Neural cell (in vitro differentiated cells): ENCODE data around the gene CAPN12. TPM values are rescaled to one million over a fixed set of nuclear protein-coding genes. Genes with fewer than 3 reads are reported as not detected.

ENCODE experiments used
- H2AFZ ChIP-seq: fragments of 200-600, 300-800 bp; sonication (generic), shearing (Covaris generic); 2 replicates; pipeline ENCODE4 v1.6.0; 2014; ENCODE audit warnings: low read depth, mild to moderate bottlenecking, antibody characterized with exemption, low read length, moderate library complexity
- H3F3A ChIP-seq: fragments of 200-600 bp; shearing (Covaris generic); 2 replicates; pipeline ENCODE4 v1.6.1; 2016; ENCODE audit warnings: mild to moderate bottlenecking, moderate library complexity, mixed read lengths, antibody characterized with exemption, low read length; ENCODE audit not compliant: insufficient read depth, poor library complexity, severe bottlenecking
- H3K27ac ChIP-seq: fragments of 200-600, 300-800 bp; sonication (generic), shearing (Covaris generic); 2 replicates; pipeline ENCODE4 v1.5.1; 2014; ENCODE audit warnings: mild to moderate bottlenecking, low read length, moderate library complexity
- H3K27me3 ChIP-seq: fragments of 300-800, 200-600 bp; sonication (generic), shearing (Covaris generic); 2 replicates; pipeline ENCODE4 v1.6.0; 2014; ENCODE audit warnings: mild to moderate bottlenecking, low read depth, low read length, moderate library complexity; ENCODE audit not compliant: insufficient read depth
- H3K36me3 ChIP-seq: fragments of 300-800, 200-600 bp; sonication (generic), shearing (Covaris generic); 2 replicates; pipeline ENCODE4 v1.5.1; 2014; ENCODE audit warnings: mild to moderate bottlenecking, antibody characterized with exemption, low read length, moderate library complexity; ENCODE audit not compliant: insufficient read depth
- H3K4me2 ChIP-seq: fragments of 300-800, 200-600 bp; sonication (generic), shearing (Covaris generic); 2 replicates; pipeline ENCODE4 v1.6.0; 2014; ENCODE audit warnings: mild to moderate bottlenecking, low read length
- H3K4me3 ChIP-seq: fragments of 300-800, 200-600 bp; sonication (generic), shearing (Covaris generic); 2 replicates; pipeline ENCODE4 v1.5.1; 2014; ENCODE audit warnings: mild to moderate bottlenecking, low read length, moderate library complexity
- H3K79me2 ChIP-seq: fragments of 200-600 bp; shearing (Covaris generic); replicated peaks from 2 replicates; pipeline ENCODE4 v1.6.0; 2014; ENCODE audit warnings: mild to moderate bottlenecking, low read length, moderate library complexity; ENCODE audit not compliant: insufficient read depth
- H3K9ac ChIP-seq: fragments of 300-800, 200-600 bp; sonication (generic), shearing (Covaris generic); 2 replicates; pipeline ENCODE4 v1.6.1; 2016; ENCODE audit warnings: mild to moderate bottlenecking, low read length, mixed read lengths
- H3K9me2 ChIP-seq: fragments of 200-600 bp; shearing (Covaris generic); 2 replicates; pipeline ENCODE4 v1.6.1; 2016; ENCODE audit warnings: mild to moderate bottlenecking, low read length, mixed read lengths; ENCODE audit not compliant: insufficient read depth
- H3K9me3 ChIP-seq: fragments of 200-600, 300-800 bp; sonication (generic), shearing (Covaris generic); 2 replicates; pipeline ENCODE4 v1.6.1; 2016; ENCODE audit warnings: mild to moderate bottlenecking, mixed run types, low read length, moderate library complexity, mixed read lengths
- H4K20me1 ChIP-seq: fragments of 200-600 bp; shearing (Covaris generic); 2 replicates; pipeline ENCODE4 v1.6.1; 2016; ENCODE audit warnings: mild to moderate bottlenecking, mixed run types; ENCODE audit not compliant: insufficient read depth
- CTCF ChIP-seq: fragments of 450-650 bp; IDR thresholded peaks from 2 replicates; pipeline ENCODE4 v1.5.1; 2014; ENCODE audit warnings: antibody characterized with exemption, mild to moderate bottlenecking, moderate library complexity; ENCODE audit not compliant: poor library complexity, severe bottlenecking
- EP300 ChIP-seq: fragments of 450-650 bp; conservative IDR thresholded peaks from 2 replicates; pipeline ENCODE4 v1.6.1; 2014; ENCODE audit warnings: antibody characterized with exemption, mild to moderate bottlenecking, moderate library complexity; ENCODE audit not compliant: poor library complexity, severe bottlenecking
- EZH2 ChIP-seq: fragments of 200-600, 300-800 bp; shearing (Covaris generic), sonication (generic); IDR thresholded peaks from 2 replicates; pipeline ENCODE4 v1.6.1; 2014; ENCODE audit warnings: antibody characterized with exemption, low read length, borderline replicate concordance, mild to moderate bottlenecking; ENCODE audit not compliant: insufficient read depth, poor library complexity, severe bottlenecking
- MXI1 ChIP-seq: fragments of 450-650 bp; conservative IDR thresholded peaks from 2 replicates; pipeline ENCODE4 v1.6.1; 2014; ENCODE audit warnings: antibody characterized with exemption, mild to moderate bottlenecking; ENCODE audit not compliant: poor library complexity, severe bottlenecking
- POLR2AphosphoS5 ChIP-seq: IDR thresholded peaks from 2 replicates; pipeline ENCODE4 v1.6.1; 2012
- RAD21 ChIP-seq: fragments of 450-650 bp; conservative IDR thresholded peaks from 2 replicates; pipeline ENCODE4 v1.6.1; 2014; ENCODE audit warnings: antibody characterized with exemption, mild to moderate bottlenecking, moderate library complexity
- REST ChIP-seq: IDR thresholded peaks from 2 replicates; pipeline ENCODE4 v1.6.1; 2012; ENCODE audit warnings: borderline replicate concordance
- SMC3 ChIP-seq: fragments of 450-650 bp; conservative IDR thresholded peaks from 2 replicates; pipeline ENCODE4 v1.6.1; 2014; ENCODE audit warnings: antibody characterized with exemption, mild to moderate bottlenecking, moderate library complexity; ENCODE audit not compliant: poor library complexity
- TAF1 ChIP-seq: IDR thresholded peaks from 2 replicates; pipeline ENCODE4 v1.6.1; 2012; ENCODE audit warnings: low read depth
- polyA plus RNA-seq: library from polyadenylated mRNA; depleted of rRNA; stranded (reverse); fragments of >200 nt; gene quantifications from 2 replicates; pipeline ENCODE4 v1.2.3, GENCODE V29; 2014

The CAPN12 gene
- polyA plus RNA-seq, 1 donor from 2014 or later, result not detected

GRCh38 chr19:38766276-38767047, 22.2 kb upstream of the CAPN12 start:
- H3K9ac ChIP-seq, result no peak overlapping the region
- no peaks in the 10 kb centered on the region for H3K9me3 ChIP-seq
- H3K9me2 ChIP-seq, result no peaks in the 10 kb centered on the region
- H3K36me3 ChIP-seq, result no peaks in the 10 kb centered on the region
- H3K4me3 ChIP-seq, result no peak overlapping the region
- H3F3A ChIP-seq, result no peaks in the 10 kb centered on the region
- H4K20me1 ChIP-seq, result no peaks in the 10 kb centered on the region
- no peak overlapping the region for H3K4me2 ChIP-seq
- TF ChIP-seq EZH2, result no peak
- TF ChIP-seq MXI1, result no peak
- no peak for TF ChIP-seq SMC3
- TF ChIP-seq REST, result no peak
- no peak for TF ChIP-seq EP300
- no peak for TF ChIP-seq TAF1
- no peak for TF ChIP-seq RAD21
- no peak for TF ChIP-seq CTCF
- no peak for TF ChIP-seq POLR2AphosphoS5
- no peaks in the 10 kb centered on the region for H3K79me2 ChIP-seq
- H3K27me3 ChIP-seq, result no peaks in the 10 kb centered on the region
- H3K27ac ChIP-seq, result no peak overlapping the region
- H2AFZ ChIP-seq, result no peak overlapping the region

GRCh38 chr19:38765214-38765613, 20.9 kb upstream of the CAPN12 start:
- no peaks in the 10 kb centered on the region for H3K79me2 ChIP-seq
- H4K20me1 ChIP-seq, result no peaks in the 10 kb centered on the region
- no peaks in the 10 kb centered on the region for H3F3A ChIP-seq
- no peaks in the 10 kb centered on the region for H3K9me2 ChIP-seq
- H3K4me2 ChIP-seq, result no peak overlapping the region
- H2AFZ ChIP-seq, result no peak overlapping the region
- H3K4me3 ChIP-seq, result no peak overlapping the region
- H3K9ac ChIP-seq, result no peak overlapping the region
- H3K27ac ChIP-seq, result no peak overlapping the region
- no peaks in the 10 kb centered on the region for H3K9me3 ChIP-seq
- no peaks in the 10 kb centered on the region for H3K27me3 ChIP-seq
- TF ChIP-seq EZH2 (no peak), REST (no peak)
- no peaks in the 10 kb centered on the region for H3K36me3 ChIP-seq
